CD4-positive, alpha-beta memory T cell (primary cell): ENCODE measurements around the gene CFLAR. TPM values are rescaled to one million over a fixed set of nuclear protein-coding genes. Genes with fewer than 3 reads are reported as not detected.
A peak's percentile ranks its signal among the peaks of the same experiment; 100 is the strongest.

ENCODE experiments used
- CTCF ChIA-PET: fragments of 350-600 bp; sonication (Branson Sonifier 250); formaldehyde crosslinking; loops from one replicate; lab custom pipeline; 2021; ENCODE audit warnings: inconsistent platforms; ENCODE audit not compliant: partially characterized antibody; lab: Charles Lee
- POLR2A ChIA-PET: fragments of 350-600 bp; sonication (Branson Sonifier 250); formaldehyde crosslinking; loops from one replicate; lab custom pipeline; 2021; ENCODE audit not compliant: partially characterized antibody; lab: Charles Lee
- DNase-seq, 5 donors: peaks; one replicate each; pipeline versions ENCODE4 v3.0.0 to v3.0.0-alpha.2; 2020 to 2022; ENCODE audit warnings: mixed read lengths in 1 of 5
- H3K27ac ChIP-seq: one replicate; pipeline ENCODE4 v1.7.0; 2013; ENCODE audit warnings: low read depth, low read length
- H3K27me3 ChIP-seq: 2 replicates; pipeline ENCODE4 v1.7.0; 2013; ENCODE audit warnings: mild to moderate bottlenecking, low read length, moderate library complexity; ENCODE audit not compliant: insufficient read depth
- H3K36me3 ChIP-seq: 2 replicates; pipeline ENCODE4 v1.7.0; 2013; ENCODE audit warnings: mild to moderate bottlenecking, low read length, moderate library complexity; ENCODE audit not compliant: insufficient read depth
- H3K4me1 ChIP-seq: 2 replicates; pipeline ENCODE4 v1.7.0; 2013; ENCODE audit warnings: mild to moderate bottlenecking, low read length, moderate library complexity; ENCODE audit not compliant: insufficient read depth
- H3K4me3 ChIP-seq, 2 donors: one replicate each; pipeline ENCODE4 v1.7.0; 2013; ENCODE audit warnings: low read length in 2 of 2, mild to moderate bottlenecking in 1 of 2
- H3K9me3 ChIP-seq, 2 donors: one replicate each; pipeline ENCODE4 v1.7.0; 2013; ENCODE audit warnings: low read length in 2 of 2, control low read depth in 1 of 2; ENCODE audit not compliant: control insufficient read depth in 1 of 2
- H3K27ac Mint-ChIP-seq, 7 donors: one replicate each; pipeline ENCODE4 v1.8.0; 2020 to 2021; ENCODE audit warnings: mixed read lengths in 7 of 7, mild to moderate bottlenecking in 6 of 7, inconsistent platforms in 3 of 7, moderate library complexity in 3 of 7
- H3K27me3 Mint-ChIP-seq, 2 donors: one replicate each; pipeline ENCODE4 v1.8.0; 2020 to 2021; ENCODE audit warnings: mixed read lengths in 2 of 2
- H3K36me3 Mint-ChIP-seq, 2 donors: one replicate each; pipeline ENCODE4 v1.8.0; 2020 to 2021; ENCODE audit warnings: mixed read lengths in 2 of 2, inconsistent platforms in 1 of 2, mild to moderate bottlenecking in 1 of 2
- H3K4me1 Mint-ChIP-seq, 4 donors: one replicate each; pipeline ENCODE4 v1.8.0; 2020 to 2021; ENCODE audit warnings: mixed read lengths in 4 of 4, mild to moderate bottlenecking in 1 of 4
- H3K4me3 Mint-ChIP-seq, 8 donors: one replicate each; pipeline ENCODE4 v1.8.0; 2020 to 2021; ENCODE audit warnings: mixed read lengths in 8 of 8, mild to moderate bottlenecking in 7 of 8, moderate library complexity in 6 of 8, inconsistent platforms in 3 of 8
- H3K9me3 Mint-ChIP-seq, 8 donors: one replicate each; pipeline ENCODE4 v1.8.0; 2020 to 2021; ENCODE audit warnings: mixed read lengths in 8 of 8, mild to moderate bottlenecking in 5 of 8, inconsistent platforms in 3 of 8, moderate library complexity in 1 of 8
- intact Hi-C: fragments of 100-400 bp; cut with micrococcal nuclease; formaldehyde crosslinking; loops from one replicate; pipeline ENCODE4 v1.15.1; 2023
- polyA plus RNA-seq, 2 donors: library from polyadenylated mRNA; unstranded; fragments of 300-500 nt; fragmentation: Illumina TruSeq; gene quantifications; one replicate each; pipeline ENCODE4 v1.2.3, GENCODE V29; 2021
- total RNA-seq, 2 experiments: library from RNA; stranded (reverse); gene quantifications; one replicate each; pipeline ENCODE4 v1.2.3, GENCODE V29; 2021

The CFLAR gene
- total and polyA plus RNA-seq, 4 experiments from 2014 or later: 127 to 235 (median 188) TPM

DNA sequence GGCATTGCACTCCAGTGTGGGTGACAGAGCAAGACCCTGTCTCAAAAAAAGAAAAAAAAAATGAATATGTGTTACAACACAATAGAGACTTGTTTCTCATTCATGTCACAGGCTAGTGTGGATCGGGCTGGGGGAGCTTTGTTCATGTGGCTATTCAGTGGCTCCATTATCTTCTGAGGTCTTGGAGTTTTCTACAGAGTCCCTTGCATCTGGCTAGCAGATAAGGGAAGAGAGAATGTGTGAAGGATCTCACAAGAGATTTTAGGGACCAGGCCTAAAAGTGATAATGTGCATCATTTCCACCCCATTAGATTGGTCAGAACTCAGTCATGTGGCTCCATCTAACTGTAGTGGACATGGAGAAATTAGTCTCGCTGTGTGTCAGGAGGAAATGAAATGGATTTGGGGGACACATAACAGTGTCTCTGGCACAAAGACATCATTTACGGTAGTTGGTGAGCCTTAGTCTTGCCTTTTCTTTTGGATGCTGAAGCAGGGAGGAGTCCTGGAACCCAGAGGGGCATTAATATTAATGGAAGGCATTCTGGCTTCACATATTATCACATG lies 34.6 kb downstream of the CFLAR start:
- ChIA-PET POLR2A (interaction anchor here (0.9 to 8.3 kb wide), 3 partner anchors 10 to 34 kb away, joined by 4 to 84 read pairs (median 4); partner anchors contain the start of gene CFLAR), CTCF (interaction anchor here (1.0 to 3.0 kb wide), 4 partner anchors 8 to 82 kb away, joined by 3 to 20 read pairs (median 4); no protein-coding TSS in a partner anchor)
- no peaks in the 10 kb centered on the region for H3K9me3 ChIP-seq
- H3K36me3 ChIP-seq: peaks cover 47% of the 10 kb centered on the region
- peak overlapping the region; percentile 44 for H3K27ac ChIP-seq
- H3K4me1 ChIP-seq: peaks cover 27% of the 10 kb centered on the region
- H3K27ac Mint-ChIP-seq: peak overlapping the region; percentile 26 to 86 (median 69)
- peaks cover 60 to 69% of the 10 kb centered on the region in 2 donors for H3K36me3 Mint-ChIP-seq
- no peak for DNase-seq
- H3K9me3 Mint-ChIP-seq: no peaks in the 10 kb centered on the region
- peak overlapping the region in 1 of 8 donors; percentile 1 for H3K4me3 Mint-ChIP-seq
- H3K4me1 Mint-ChIP-seq: peaks cover 28 to 46% (median 37%) of the 10 kb centered on the region in 4 donors
- no peak overlapping the region for H3K4me3 ChIP-seq
- H3K27me3 ChIP-seq: no peaks in the 10 kb centered on the region
- intact Hi-C loops: no loop called here
- H3K27me3 Mint-ChIP-seq: no peaks in the 10 kb centered on the region

GRCh38 chr2:201151127-201151981 lies 35.4 kb downstream of the CFLAR start:
- Histone ChIP-seq H3K27me3 (no peaks in the 10 kb centered on the region), H3K4me1 (peaks cover 27% of the 10 kb centered on the region), H3K4me3 (no peak overlapping the region), H3K27ac (peak overlapping the region; percentile 44), H3K9me3 (no peaks in the 10 kb centered on the region), H3K36me3 (peaks cover 55% of the 10 kb centered on the region)
- DNase-seq: no peak
- POLR2A ChIA-PET: interaction anchor here (0.9 to 8.3 kb wide), 3 partner anchors 9 to 34 kb away, joined by 4 to 84 read pairs (median 4); partner anchors contain the start of gene CFLAR
- intact Hi-C loops: no loop called here
- H3K4me1 Mint-ChIP-seq: peaks cover 28 to 46% (median 36%) of the 10 kb centered on the region in 4 donors
- peak overlapping the region; percentile 59 to 88 (median 82) for H3K27ac Mint-ChIP-seq
- peaks cover 61 to 75% of the 10 kb centered on the region in 2 donors for H3K36me3 Mint-ChIP-seq
- CTCF ChIA-PET: interaction anchor here (1.0 to 1.7 kb wide), 4 partner anchors 9 to 82 kb away, joined by 3 to 5 read pairs (median 4); no protein-coding TSS in a partner anchor
- H3K27me3 Mint-ChIP-seq: no peaks in the 10 kb centered on the region
- H3K4me3 Mint-ChIP-seq: peak overlapping the region in 4 of 8 donors; percentile 31 to 47 (median 40)
- no peaks in the 10 kb centered on the region for H3K9me3 Mint-ChIP-seq

DNA sequence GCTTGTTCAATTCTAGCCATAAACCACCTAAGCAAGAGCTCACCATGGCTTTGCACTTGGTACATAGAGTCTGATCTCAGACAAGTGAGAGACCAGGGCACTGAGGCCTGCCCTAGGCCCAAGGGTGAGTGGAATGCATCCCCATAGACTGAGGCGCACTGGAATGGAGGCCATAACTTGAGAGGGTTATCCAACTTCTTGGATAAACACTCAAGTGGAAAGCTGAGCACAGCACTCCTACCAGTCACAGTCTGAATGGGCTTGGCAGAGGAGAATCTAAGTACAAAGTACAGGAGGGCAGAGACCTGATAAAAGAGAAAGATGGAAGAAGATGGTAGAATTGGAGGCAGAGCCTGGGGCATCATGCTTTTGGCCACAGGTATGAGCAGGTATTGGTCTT lies 36.6 kb downstream of the CFLAR start:
- H3K9me3 Mint-ChIP-seq: no peaks in the 10 kb centered on the region
- Histone ChIP-seq H3K27ac (peak overlapping the region; percentile 46), H3K27me3 (no peaks in the 10 kb centered on the region), H3K36me3 (peaks cover 59% of the 10 kb centered on the region), H3K4me3 (no peak overlapping the region), H3K4me1 (peaks cover 37% of the 10 kb centered on the region), H3K9me3 (no peaks in the 10 kb centered on the region)
- H3K27ac Mint-ChIP-seq: peak overlapping the region; percentile 24 to 92 (median 51)
- no peak overlapping the region for H3K4me3 Mint-ChIP-seq
- ChIA-PET CTCF (interaction anchor here (1.7 to 4.1 kb wide), 3 partner anchors 21 to 37 kb away, joined by 4 to 15 read pairs (median 4); no protein-coding TSS in a partner anchor), POLR2A (interaction anchor here (1.0 to 4.5 kb wide), 2 partner anchors 30 to 36 kb away, joined by 3 to 48 read pairs; partner anchors contain the start of gene CFLAR)
- peaks cover 56 to 79% of the 10 kb centered on the region in 2 donors for H3K36me3 Mint-ChIP-seq
- no peaks in the 10 kb centered on the region for H3K27me3 Mint-ChIP-seq
- intact Hi-C loops: no loop called here
- no peak for DNase-seq
- H3K4me1 Mint-ChIP-seq: peaks cover 28 to 46% (median 36%) of the 10 kb centered on the region in 4 donors

- intact Hi-C loops: no loop called here
- no peaks in the 10 kb centered on the region for H3K27me3 ChIP-seq
- ChIA-PET CTCF (interaction anchor here (0.9 to 4.1 kb wide), 6 partner anchors 22 to 84 kb away, joined by 3 to 15 read pairs (median 4); no protein-coding TSS in a partner anchor), POLR2A (interaction anchor here (1.0 to 4.5 kb wide), 3 partner anchors 31 to 37 kb away, joined by 3 to 48 read pairs (median 3); partner anchors contain the start of gene CFLAR)
- H3K27ac Mint-ChIP-seq: peak overlapping the region; percentile 25 to 90 (median 56)
- H3K36me3 ChIP-seq: peaks cover 63% of the 10 kb centered on the region
- no peaks in the 10 kb centered on the region for H3K27me3 Mint-ChIP-seq
- peaks cover 43% of the 10 kb centered on the region for H3K4me1 ChIP-seq
- H3K9me3 ChIP-seq: no peaks in the 10 kb centered on the region
- peaks cover 35 to 52% (median 42%) of the 10 kb centered on the region in 4 donors for H3K4me1 Mint-ChIP-seq
- DNase-seq: no peak
- H3K27ac ChIP-seq: no peak overlapping the region
- H3K9me3 Mint-ChIP-seq: no peaks in the 10 kb centered on the region
- H3K36me3 Mint-ChIP-seq: peaks cover 63 to 86% of the 10 kb centered on the region in 2 donors
- H3K4me3 Mint-ChIP-seq: no peak overlapping the region
- no peak overlapping the region for H3K4me3 ChIP-seq
Observed at GRCh38 chr2:201152999-201153815, 37.2 kb downstream of the CFLAR start.

GRCh38 chr2:201154615-201155399 lies 38.8 kb downstream of the CFLAR start:
- CTCF ChIA-PET: interaction anchor here (0.7 to 4.1 kb wide), 10 partner anchors 10 to 568 kb away, joined by 3 to 15 read pairs (median 4); partner anchors contain the start of genes AOX1 and CFLAR
- Histone ChIP-seq H3K27ac (no peak overlapping the region), H3K36me3 (peaks cover 59% of the 10 kb centered on the region), H3K9me3 (no peaks in the 10 kb centered on the region), H3K27me3 (no peaks in the 10 kb centered on the region), H3K4me1 (peaks cover 46% of the 10 kb centered on the region), H3K4me3 (no peak overlapping the region)
- Mint-ChIP-seq H3K36me3 (peaks cover 56 to 77% of the 10 kb centered on the region in 2 donors), H3K4me3 (no peak overlapping the region), H3K4me1 (peaks cover 29 to 43% (median 34%) of the 10 kb centered on the region in 4 donors), H3K9me3 (no peaks in the 10 kb centered on the region), H3K27me3 (no peaks in the 10 kb centered on the region), H3K27ac (peak overlapping the region in 5 of 7 donors; percentile 12 to 69 (median 21))
- POLR2A ChIA-PET: interaction anchor here (0.8 to 4.5 kb wide), 6 partner anchors 14 to 83 kb away, joined by 3 to 48 read pairs (median 4); partner anchors contain the start of genes CFLAR and NDUFB3
- intact Hi-C loops: loop anchor here (5.0 kb wide), 1 partner anchor 193 kb away; the partner anchor contains the start of gene ORC2
- DNase-seq: no peak
